HG03060 (cell line): ENCODE results near the gene NUDT12.

ENCODE experiments used
- ATAC-seq: cut with Tn5 transposase; IDR thresholded peaks from one replicate; pipeline ENCODE4 v1.9.1; 2021; ENCODE audit warnings: low read depth, moderate number of reproducible peaks; ENCODE audit not compliant: unreplicated experiment

NUDT12 gene

DNA sequence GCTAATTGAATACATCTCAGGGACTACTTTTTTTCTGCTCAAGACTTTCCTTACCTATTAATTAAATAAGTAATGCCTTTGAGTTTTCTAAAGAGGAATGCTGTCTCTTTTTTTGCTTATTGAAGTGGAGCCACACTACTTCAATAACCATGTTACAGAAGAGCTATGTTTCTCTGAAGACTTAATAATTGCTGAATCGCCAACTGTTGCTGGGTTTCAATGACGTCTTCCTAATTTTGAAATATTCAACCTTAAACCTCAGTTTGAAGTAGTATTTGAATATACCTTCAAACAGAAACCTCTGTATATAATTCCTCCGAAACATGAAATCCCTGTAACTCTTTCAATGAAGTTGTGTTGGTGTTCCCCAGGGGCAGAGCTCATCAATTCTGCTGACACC, 21.0 kb downstream of the NUDT12 start:
- ATAC-seq: no peak

DNA sequence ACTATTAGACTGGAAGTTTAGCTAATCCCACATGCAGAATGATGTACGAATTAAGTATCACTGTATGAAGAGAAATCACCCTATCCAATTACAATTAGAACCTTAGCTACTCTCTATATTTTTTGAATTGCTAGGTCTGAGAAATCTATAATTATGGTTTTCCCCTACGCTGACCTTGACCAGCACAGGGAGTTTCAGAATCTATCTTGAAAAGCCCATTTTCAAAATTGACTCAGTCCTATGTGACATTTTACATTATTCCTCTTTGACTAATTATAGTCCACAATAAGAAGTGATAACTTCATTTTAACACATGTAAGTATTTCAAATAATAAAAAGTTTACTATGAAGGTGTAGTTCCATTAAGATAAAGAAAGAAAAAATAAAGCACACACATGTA, 21.5 kb downstream of the NUDT12 start:
- ATAC-seq: no peak

DNA sequence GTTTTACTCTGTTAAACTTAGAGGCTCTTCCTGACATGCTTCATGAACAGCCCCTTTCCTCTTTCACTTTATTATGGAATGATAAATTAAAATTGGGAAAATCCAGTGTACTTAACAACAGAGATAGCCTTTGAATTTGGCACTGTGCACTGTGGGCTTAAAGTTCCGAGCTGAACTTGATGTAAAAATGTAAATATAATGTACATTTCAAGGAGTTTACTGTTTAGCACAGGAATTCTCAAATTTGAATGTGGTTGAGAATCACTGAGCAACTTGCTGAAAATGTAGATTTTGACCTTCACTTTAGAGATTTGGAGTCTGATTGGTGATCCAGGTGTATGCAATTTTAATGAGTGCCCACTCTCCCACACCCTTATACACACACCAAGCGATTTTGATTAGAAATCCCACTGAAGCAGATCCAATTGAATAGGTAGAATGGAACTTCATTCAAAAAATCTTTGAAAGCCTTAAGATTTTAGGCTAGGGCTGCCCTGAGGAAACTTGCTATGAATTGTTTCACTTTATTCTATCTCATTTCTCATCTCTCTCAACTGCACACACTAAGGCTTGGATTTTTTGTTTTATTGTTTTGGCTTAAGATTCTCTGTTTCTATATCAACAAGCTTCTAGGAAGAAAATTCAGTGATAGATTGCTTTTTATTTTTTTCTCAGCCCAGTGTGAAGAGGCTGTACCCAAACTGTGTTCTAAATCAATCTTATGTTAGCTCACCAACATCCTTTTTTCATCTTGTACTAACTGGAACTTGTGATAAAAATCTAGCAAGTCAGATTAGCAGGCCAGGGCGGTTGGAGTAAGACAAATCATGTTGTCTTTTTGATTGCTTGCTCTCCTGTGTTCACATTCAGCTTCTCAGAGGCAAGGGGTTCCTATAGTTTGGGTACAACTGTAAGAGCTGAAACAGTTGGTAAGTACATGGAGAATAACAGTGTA, 22.9 kb downstream of the NUDT12 start:
- no peak for ATAC-seq

DNA sequence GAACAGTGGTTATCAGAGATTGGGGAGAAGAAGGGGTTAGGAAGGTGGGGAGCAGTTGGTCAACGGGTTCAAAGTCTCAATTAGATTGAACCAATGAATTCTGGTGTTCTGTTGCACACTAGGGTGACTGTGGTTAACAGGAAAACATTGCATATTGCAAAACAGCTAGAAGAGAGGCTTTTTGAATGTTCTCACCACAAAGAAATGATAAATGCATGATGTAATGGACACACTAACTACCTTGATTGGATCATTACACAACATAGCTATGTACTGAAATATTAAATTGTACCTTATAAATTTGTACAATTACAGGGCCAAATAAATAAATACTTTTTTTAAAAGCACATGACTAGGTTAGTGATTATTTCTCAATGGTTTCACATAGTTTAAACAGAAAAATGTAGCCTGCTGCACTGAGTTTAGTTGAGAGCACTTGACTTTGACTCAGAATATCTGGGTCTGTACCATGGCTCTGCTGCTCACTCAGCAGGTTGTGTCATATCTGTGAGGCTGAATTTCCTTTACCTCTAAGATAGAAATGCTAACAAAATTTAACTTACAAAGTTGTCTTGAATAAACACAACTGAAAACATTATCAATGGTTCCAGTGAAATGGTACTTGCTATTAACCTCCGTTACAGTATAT, 30.4 kb downstream of the NUDT12 start:
- no peak for ATAC-seq

DNA sequence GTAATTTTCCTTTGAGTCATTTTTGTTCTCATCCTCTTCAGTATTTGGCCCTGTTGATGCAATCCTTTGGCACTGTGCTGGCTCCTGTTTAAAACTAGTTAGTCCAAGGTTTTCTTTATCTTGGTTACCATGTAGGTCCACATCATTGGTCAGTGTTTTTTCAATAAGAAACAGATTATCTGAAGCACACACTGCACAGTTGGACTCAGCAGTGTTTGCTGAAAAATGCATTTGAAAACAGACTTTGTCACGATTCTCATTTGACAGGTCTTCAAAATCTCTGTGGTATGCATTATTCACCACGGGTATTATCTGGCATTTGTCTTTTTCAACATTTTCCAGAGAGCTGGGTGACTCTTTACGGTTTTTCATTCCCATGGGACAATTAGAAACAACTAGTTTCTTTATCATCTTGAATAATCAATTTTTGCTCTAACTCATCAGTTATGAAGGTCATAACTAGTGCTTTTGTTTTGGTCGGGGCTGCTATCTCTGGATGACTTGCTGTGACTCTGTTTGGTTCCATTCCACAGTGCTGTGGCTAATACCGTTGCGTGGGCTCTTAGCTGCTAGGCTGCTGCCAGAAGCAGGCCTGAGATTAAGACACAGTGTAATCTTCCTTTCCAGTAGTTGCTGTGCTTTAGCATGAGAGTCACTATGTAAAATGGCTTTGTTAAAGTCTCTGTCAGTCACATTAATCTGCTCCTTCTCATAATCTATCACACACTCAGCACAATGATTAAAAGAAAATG, 36.2 kb downstream of the NUDT12 start:
- ATAC-seq: no peak

DNA sequence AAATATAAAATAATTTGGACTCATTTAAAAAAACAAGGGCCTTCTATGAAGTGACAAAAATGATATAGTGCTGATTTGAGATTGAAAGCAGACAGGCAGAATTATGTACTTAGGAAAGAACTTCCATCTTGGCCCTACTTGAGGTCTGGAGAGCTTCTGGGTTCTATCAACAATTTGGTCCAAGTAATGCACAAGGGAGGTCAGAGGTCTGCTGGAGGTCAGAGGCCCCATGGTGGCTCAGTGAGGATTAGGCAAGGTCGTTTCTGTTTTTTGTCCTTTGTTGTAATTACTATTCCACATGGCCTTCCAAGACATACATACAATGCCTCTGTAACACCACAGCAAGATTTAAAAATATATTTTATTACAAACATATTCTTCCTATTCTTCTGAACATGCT, 37.2 kb downstream of the NUDT12 start:
- no peak for ATAC-seq

DNA sequence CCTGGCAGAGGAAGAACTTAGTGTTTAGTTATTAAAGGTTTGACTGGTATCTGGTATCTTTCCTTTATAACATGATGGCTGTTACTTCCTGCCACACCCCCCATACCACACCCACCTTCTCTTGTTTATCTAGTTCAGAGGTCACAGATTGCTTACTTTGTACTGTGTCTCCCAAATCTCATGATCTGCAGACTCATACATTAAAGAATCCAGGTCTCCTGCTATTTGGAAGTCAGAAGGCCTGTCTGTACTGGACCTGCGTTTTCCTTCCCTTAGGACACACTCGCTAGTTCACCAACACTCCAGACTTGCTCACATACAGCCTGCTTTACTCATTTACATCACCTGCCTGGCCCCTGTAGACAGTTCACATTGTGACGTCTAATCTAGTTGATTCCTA, 39.3 kb downstream of the NUDT12 start:
- no peak for ATAC-seq

DNA sequence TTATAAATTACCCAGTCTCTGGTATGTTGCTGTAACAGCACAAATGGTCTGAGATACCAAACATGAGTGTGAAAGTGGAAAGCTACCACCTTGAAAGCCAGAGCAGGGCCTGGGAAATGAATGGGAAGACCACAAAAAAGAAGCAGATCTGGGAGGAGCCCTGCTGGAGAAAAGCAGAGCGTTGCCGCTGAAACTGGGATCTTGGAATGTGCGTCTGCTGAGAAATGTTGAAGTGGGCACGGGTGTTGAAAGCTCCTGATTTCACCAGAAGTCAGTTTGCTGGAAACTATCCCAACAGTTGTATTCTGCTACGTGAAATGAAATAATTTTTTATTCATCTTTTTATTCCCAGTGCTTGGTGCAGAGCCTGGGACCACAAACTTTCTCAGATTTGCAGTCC, 40.0 kb downstream of the NUDT12 start:
- ATAC-seq: no peak

DNA sequence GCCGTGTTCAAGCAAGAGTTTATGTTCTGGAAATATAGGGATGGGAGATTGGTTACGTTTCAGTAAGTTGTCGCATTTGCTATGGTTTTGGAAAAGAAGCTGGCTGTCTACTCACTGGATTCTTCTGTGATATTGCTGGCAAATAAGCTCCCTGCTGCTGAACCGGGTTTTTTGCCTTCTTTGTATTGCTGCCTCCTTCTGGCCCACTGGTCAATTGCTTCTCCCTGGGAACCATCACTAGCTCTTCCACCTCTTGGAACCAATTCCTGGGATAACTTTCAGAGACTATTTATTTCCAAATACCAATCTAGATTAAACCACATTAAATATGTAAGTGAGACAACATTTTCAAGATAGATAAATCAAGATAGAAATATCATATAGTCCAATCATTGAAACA, 43.0 kb downstream of the NUDT12 start:
- ATAC-seq: no peak

DNA sequence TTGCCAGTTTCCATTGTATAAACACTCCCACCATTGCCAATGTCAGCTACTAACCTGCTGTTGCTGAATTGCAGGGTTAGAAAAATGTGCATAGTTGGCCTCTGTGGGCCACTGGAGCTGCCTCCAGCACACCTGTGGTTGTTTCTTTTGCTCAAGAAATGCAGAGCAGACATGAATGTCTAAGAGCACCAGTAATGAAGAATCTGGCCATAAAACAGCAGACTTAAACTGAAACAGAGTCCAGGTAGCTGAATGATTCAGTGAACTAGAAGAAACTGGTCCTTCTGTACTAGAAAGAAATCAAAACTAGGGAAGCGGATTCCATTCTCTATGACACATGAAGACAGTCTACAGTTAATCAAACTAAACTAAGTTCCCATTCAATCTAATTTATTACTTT, 48.2 kb downstream of the NUDT12 start:
- no peak for ATAC-seq

DNA sequence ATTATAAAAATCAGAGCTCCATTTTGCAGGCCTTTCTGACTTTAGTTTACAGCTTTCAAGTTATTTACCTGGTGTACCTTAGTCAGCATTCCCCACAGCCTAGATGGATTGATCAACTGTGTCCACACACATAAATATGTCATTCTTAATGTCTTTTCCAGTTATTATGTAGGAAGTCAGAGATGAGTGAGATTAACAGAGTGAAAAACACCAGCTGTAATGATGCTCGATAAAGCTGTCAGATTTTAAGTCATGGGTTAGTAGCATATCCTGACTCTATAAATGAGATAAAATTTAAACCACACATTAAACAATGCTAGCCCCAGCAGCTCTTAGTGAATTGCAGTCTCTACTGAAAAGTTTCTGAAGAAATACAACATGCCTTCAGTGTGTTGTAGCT, 48.9 kb downstream of the NUDT12 start:
- no peak for ATAC-seq

DNA sequence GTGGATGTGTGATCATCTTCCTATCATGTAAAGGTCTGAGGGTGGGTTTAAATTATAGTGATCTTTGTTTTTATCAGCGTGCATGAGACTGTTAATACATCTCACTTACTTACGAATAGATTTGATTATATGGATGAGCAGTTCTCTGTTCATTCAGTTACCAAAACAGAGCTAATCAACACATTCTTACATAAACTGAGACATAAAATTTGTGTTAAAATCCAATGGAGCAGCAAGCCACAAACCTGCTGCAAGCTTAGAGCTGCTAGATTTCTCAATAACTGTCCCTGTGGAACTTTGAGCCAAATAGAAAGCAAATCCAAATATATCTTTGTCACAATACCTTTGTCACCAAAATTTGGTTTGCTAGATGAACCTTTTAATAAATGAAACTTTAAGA, 50.1 kb downstream of the NUDT12 start:
- no peak for ATAC-seq

DNA sequence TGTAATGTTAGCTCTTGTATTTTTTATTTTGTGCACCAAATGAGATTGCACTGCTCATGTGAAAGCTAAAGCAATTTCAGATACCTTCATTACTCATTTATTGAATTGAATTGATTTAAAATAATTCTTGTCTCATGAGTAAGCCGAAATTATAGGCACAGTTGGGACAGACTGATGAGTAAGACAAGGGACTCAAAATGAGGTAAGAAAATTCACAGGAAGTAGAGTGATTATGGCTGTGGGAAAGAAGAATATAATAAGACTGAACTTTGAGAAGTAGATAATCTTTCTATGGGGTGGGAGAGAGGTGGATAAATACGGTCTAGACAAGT, 51.1 kb downstream of the NUDT12 start:
- ATAC-seq: no peak

DNA sequence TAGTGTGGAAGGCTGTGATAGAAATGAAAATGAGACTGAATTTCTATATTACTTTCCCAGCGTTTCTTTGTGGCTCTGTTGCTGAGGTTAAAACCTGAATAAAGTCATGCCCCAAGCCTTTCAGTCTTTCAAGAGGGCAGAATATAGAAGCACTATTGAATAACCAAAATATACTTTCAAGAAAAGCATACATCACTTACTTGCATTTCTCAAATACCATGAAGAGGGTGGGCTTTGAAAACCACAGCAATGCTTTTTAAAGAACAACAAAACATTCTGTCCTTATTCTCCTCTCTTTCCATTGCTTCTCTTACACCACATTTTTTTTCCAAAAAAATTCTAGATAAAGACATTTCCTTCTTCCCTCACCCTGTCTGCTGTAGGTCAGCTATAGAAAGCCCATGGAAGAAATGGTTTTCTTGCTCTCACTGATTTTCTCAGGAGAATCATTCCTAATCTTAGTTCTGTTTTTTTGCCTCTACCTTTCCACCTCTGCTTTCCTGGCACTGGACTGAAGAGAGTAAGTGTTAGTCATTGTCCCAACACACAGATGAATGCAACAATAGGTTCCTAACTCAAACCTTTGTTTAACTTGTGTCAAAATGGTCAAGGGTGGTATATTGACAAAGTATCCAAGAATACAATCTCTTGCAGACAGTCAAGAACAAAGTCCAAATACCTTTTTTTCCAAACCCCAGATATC, 51.6 kb downstream of the NUDT12 start:
- no peak for ATAC-seq

DNA sequence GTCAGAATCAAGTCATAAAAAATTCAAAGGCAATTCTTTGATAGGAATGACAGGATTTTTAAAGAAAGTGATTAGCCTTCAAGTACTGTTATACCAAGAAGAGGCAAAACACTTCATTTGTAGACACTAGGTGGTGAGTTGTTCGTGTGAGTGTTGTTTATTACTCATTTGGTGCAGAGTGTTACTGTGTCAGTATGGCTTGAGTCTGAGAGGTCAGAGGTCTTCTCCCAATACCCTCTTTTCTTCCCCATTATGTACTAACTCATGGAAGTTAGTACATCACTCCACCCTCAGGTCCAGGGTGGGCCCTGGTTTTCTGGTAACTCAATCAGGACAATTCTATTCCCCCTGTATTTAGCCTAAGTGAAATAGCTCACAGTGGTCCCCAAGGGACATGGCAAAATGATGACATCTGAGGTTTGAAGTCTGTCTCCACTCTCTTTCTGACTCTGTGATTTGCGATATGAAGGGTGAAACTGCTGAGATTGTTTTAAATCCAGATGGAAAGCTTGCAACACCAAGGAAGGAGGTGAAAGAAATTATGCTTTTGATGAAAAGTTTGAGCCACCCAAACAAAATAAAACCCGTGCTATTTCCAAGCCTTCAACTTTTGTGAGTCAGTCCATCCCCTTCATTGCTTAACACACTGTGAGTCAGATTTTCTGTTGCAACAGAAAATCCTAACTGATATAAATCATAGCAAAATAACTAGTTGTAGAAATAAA, 56.8 kb downstream of the NUDT12 start:
- no peak for ATAC-seq

DNA sequence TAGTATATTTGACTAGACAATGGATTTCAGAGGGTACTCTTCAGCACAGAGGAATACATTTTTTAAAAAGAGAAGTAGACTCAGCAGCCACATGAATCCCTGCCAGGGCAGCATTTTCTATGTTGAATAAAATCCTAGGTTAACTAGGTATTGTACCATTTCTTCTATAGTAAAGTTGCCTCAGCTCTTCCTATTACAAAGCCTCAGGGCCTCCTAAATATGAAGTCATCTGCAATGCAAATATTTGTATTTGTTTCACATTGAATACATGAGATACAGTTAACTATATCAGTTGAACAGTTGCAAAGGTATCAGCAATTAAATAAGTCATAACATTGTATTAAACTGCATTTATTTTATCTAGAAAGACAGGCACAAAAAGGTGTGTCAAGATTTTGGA, 59.5 kb downstream of the NUDT12 start:
- no peak for ATAC-seq

DNA sequence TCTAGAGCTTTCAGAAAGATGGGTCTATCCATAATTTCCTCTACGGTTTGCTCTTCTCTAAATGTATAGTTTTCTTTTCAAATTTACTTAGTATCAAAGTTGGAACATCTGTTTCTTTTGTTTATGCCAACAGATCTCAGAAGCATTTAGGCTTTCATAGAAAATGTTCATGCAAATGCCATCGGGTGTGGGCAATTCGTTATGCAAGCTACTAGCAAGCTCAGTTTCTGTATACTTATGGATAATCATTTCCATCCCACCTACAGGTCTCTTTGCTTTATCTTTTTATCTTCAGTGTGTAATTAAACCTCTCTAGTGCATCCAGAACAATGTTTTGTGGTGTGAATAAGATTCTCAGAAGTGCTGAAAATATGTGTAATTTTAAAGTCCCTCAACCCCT, 59.9 kb downstream of the NUDT12 start:
- ATAC-seq: no peak
